ENCODE results near the gene NCMAP.
"Not testable (repeated sequence)": the region's sequence is repeated elsewhere in the genome, so short reads cannot be mapped to it uniquely, and the experiment has no call there.

The NCMAP gene

GRCh38 chr1:24544239-24544638 is 11.6 kb upstream of the NCMAP start:
- DNase-seq (ENCODE audit: extremely low spot score), result no peak
- CTCF ChIA-PET, result interaction anchor here (1.0 to 1.4 kb wide), 2 partner anchors 17 to 19 kb away, joined by 3 read pairs; no protein-coding TSS in a partner anchor
- TF ChIP-seq CTCF (IDR thresholded peaks at IDR 0.05; ENCODE audit: control extremely low read depth, extremely low read depth, low read depth, missing control alignments), result no peak
- POLR2A ChIA-PET, result no interaction called here

- no peak for TF ChIP-seq CTCF (IDR thresholded peaks at IDR 0.05; ENCODE audit: control extremely low read depth, extremely low read depth, low read depth, missing control alignments)
- no peak for DNase-seq (ENCODE audit: extremely low spot score)
- ChIA-PET CTCF (interaction anchor here (1.4 kb wide), 1 partner anchor 17 kb away, joined by 3 read pairs; no protein-coding TSS in a partner anchor), POLR2A (no interaction called here)
Observed at GRCh38 chr1:24545662-24546061, 10.2 kb upstream of the NCMAP start.

GRCh38 chr1:24547195-24547594 is 8.7 kb upstream of the NCMAP start:
- no peak for TF ChIP-seq CTCF (IDR thresholded peaks at IDR 0.05; ENCODE audit: control extremely low read depth, extremely low read depth, low read depth, missing control alignments)
- no peak for DNase-seq (ENCODE audit: extremely low spot score)
- POLR2A ChIA-PET, result interaction anchor here (0.6 kb wide), 1 partner anchor 17 kb away, joined by 6 read pairs; no protein-coding TSS in a partner anchor
- CTCF ChIA-PET, result interaction anchor here (0.9 to 2.5 kb wide), 4 partner anchors 11 to 346 kb away, joined by 3 to 10 read pairs (median 4); no protein-coding TSS in a partner anchor

GRCh38 chr1:24548070-24548469 is 7.8 kb upstream of the NCMAP start:
- no peak for DNase-seq (ENCODE audit: extremely low spot score)
- CTCF ChIA-PET, result interaction anchor here (0.9 to 2.5 kb wide), 2 partner anchors 39 to 346 kb away, joined by 3 to 10 read pairs; no protein-coding TSS in a partner anchor

GRCh38 chr1:24549210-24549609 is 6.7 kb upstream of the NCMAP start:
- POLR2A ChIA-PET; DNase-seq (ENCODE audit: extremely low spot score): not testable (repeated sequence)
- CTCF ChIA-PET, result interaction anchor here (2.5 kb wide), 1 partner anchor 38 kb away, joined by 10 read pairs; no protein-coding TSS in a partner anchor

More at GRCh38 chr1:24548070-24548469, 7.8 kb upstream of the NCMAP start:
- POLR2A ChIA-PET, result interaction anchor here (0.6 kb wide), 1 partner anchor 18 kb away, joined by 6 read pairs; no protein-coding TSS in a partner anchor
- no peak for TF ChIP-seq CTCF (IDR thresholded peaks at IDR 0.05; ENCODE audit: control extremely low read depth, extremely low read depth, low read depth, missing control alignments)

GRCh38 chr1:24551290-24551959 is 4.5 kb upstream of the NCMAP start:
- no peak for TF ChIP-seq CTCF (IDR thresholded peaks at IDR 0.05; ENCODE audit: control extremely low read depth, extremely low read depth, low read depth, missing control alignments)
- no peak for DNase-seq (ENCODE audit: extremely low spot score)
- POLR2A ChIA-PET, result no interaction called here
- CTCF ChIA-PET, result interaction anchor here (0.8 kb wide), 1 partner anchor 13 kb away, joined by 3 read pairs; no protein-coding TSS in a partner anchor

GRCh38 chr1:24551960-24552571 is 3.8 kb upstream of the NCMAP start:
- no peak for DNase-seq (ENCODE audit: extremely low spot score)
- ChIA-PET POLR2A (interaction anchor here (0.6 kb wide), 1 partner anchor 320 kb away, joined by 3 read pairs; no protein-coding TSS in a partner anchor), CTCF (interaction anchor here (0.8 kb wide), 1 partner anchor 12 kb away, joined by 3 read pairs; no protein-coding TSS in a partner anchor)
- TF ChIP-seq CTCF (IDR thresholded peaks at IDR 0.05; ENCODE audit: control extremely low read depth, extremely low read depth, low read depth, missing control alignments), result no peak

Data from GM10248 (cell line).